Left renal cortex interstitium (tissue), 4 donors: ENCODE measurements around the gene PASD1. TPM values are rescaled to one million over a fixed set of nuclear protein-coding genes. Genes with fewer than 3 reads are reported as not detected.
"Not testable (repeated sequence)": the region's sequence is repeated elsewhere in the genome, so short reads cannot be mapped to it uniquely, and the experiment has no call there.

Experiments used
- DNase-seq, 4 donors: peaks; one replicate each; pipeline ENCODE4 v3.0.0-alpha.2; 2013; ENCODE audit warnings: low read depth in 4 of 4, low spot score in 2 of 4, missing footprints in 1 of 4
- polyA plus RNA-seq, 4 donors: library from polyadenylated mRNA; unstranded; fragments of 120-200 nt; gene quantifications; one replicate each; pipeline ENCODE4 v1.2.1, GENCODE V29; 2013; ENCODE audit not compliant: insufficient read length in 4 of 4

PASD1 gene
- polyA plus RNA-seq, 4 donors, result not detected

- DNase-seq, result no peak
Observed at GRCh38 chrX:151604931-151605330, 41.5 kb downstream of the PASD1 start.

- no peak for DNase-seq
Observed at GRCh38 chrX:151609222-151609621, 45.7 kb downstream of the PASD1 start.

GRCh38 chrX:151621422-151621821 lies 57.9 kb downstream of the PASD1 start:
- DNase-seq, result no peak

GRCh38 chrX:151624677-151625076 lies 61.2 kb downstream of the PASD1 start:
- no peak for DNase-seq

GRCh38 chrX:151631822-151632221 lies 68.3 kb downstream of the PASD1 start:
- DNase-seq, result no peak

- DNase-seq, result no peak
Observed at GRCh38 chrX:151633157-151633556, 69.7 kb downstream of the PASD1 start.

- no peak for DNase-seq
Observed at GRCh38 chrX:151634937-151635336, 71.5 kb downstream of the PASD1 start.

GRCh38 chrX:151641564-151641963 lies 78.1 kb downstream of the PASD1 start:
- DNase-seq, result no peak

- DNase-seq, result no peak
Observed at GRCh38 chrX:151675121-151675746, 111.8 kb downstream of the PASD1 start.

GRCh38 chrX:151676196-151676595 lies 112.7 kb downstream of the PASD1 start:
- DNase-seq, result no peak

- no peak for DNase-seq
Observed at GRCh38 chrX:151679798-151680402, 116.4 kb downstream of the PASD1 start.

GRCh38 chrX:151680805-151681204 lies 117.3 kb downstream of the PASD1 start:
- peak in 1 of 4 donors; percentile 13 for DNase-seq

GRCh38 chrX:151687635-151688034 lies 124.2 kb downstream of the PASD1 start:
- DNase-seq, result no peak

- DNase-seq, result no peak
Observed at GRCh38 chrX:151688695-151689094, 125.2 kb downstream of the PASD1 start.

- DNase-seq, result no peak
Observed at GRCh38 chrX:151692825-151693224, 129.3 kb downstream of the PASD1 start.

GRCh38 chrX:151694121-151694520 lies 130.6 kb downstream of the PASD1 start:
- DNase-seq, result no peak

- no peak for DNase-seq
Observed at GRCh38 chrX:151694661-151695582, 131.4 kb downstream of the PASD1 start, which contains the start of gene PRRG3. TSS of gene PRRG3 (plus strand) at chrX:151695458. CDS start at chrX:151698815, 3,357 bp downstream.

- DNase-seq, result no peak
Observed at GRCh38 chrX:151695583-151696340, 132.3 kb downstream of the PASD1 start.

GRCh38 chrX:151697082-151697481 lies 133.6 kb downstream of the PASD1 start:
- DNase-seq, result not testable (repeated sequence)

GRCh38 chrX:151697522-151697921 lies 134.0 kb downstream of the PASD1 start:
- no peak for DNase-seq

- no peak for DNase-seq
Observed at GRCh38 chrX:151698485-151698884, 135.0 kb downstream of the PASD1 start.
